Measurements from ENCODE around the gene OR10H4.

The OR10H4 gene

GRCh38 chr19:15935167-15935702 is 13.6 kb upstream of the OR10H4 start:
- TF ChIP-seq GATA2 (IDR thresholded peaks at IDR 0.05; ENCODE audit: low read depth, low read length), result no peak
- no peak for TF ChIP-seq GATA3 (IDR thresholded peaks at IDR 0.05; ENCODE audit: low read depth, low read length)

- TF ChIP-seq GATA2 (IDR thresholded peaks at IDR 0.05; ENCODE audit: low read depth, low read length) (no peak), GATA3 (IDR thresholded peaks at IDR 0.05; ENCODE audit: low read depth, low read length) (no peak)
Observed at GRCh38 chr19:15936173-15936572, 12.6 kb upstream of the OR10H4 start.

GRCh38 chr19:15936950-15937349 is 11.9 kb upstream of the OR10H4 start:
- TF ChIP-seq GATA3 (IDR thresholded peaks at IDR 0.05; ENCODE audit: low read depth, low read length) (no peak), GATA2 (IDR thresholded peaks at IDR 0.05; ENCODE audit: low read depth, low read length) (no peak)

GRCh38 chr19:15937771-15938170 is 11.0 kb upstream of the OR10H4 start:
- TF ChIP-seq GATA3 (IDR thresholded peaks at IDR 0.05; ENCODE audit: low read depth, low read length) (no peak), GATA2 (IDR thresholded peaks at IDR 0.05; ENCODE audit: low read depth, low read length) (no peak)

GRCh38 chr19:15944401-15944800 is 4.4 kb upstream of the OR10H4 start:
- TF ChIP-seq GATA2 (IDR thresholded peaks at IDR 0.05; ENCODE audit: low read depth, low read length), result no peak
- TF ChIP-seq GATA3 (IDR thresholded peaks at IDR 0.05; ENCODE audit: low read depth, low read length), result no peak

GRCh38 chr19:15945301-15945700 is 3.5 kb upstream of the OR10H4 start:
- TF ChIP-seq GATA3 (IDR thresholded peaks at IDR 0.05; ENCODE audit: low read depth, low read length) (no peak), GATA2 (IDR thresholded peaks at IDR 0.05; ENCODE audit: low read depth, low read length) (no peak)

GRCh38 chr19:15954820-15955219 is 6.0 kb downstream of the OR10H4 start:
- TF ChIP-seq GATA2 (IDR thresholded peaks at IDR 0.05; ENCODE audit: low read depth, low read length) (no peak), GATA3 (IDR thresholded peaks at IDR 0.05; ENCODE audit: low read depth, low read length) (no peak)

GRCh38 chr19:15962319-15962718 is 13.5 kb downstream of the OR10H4 start:
- TF ChIP-seq GATA3 (IDR thresholded peaks at IDR 0.05; ENCODE audit: low read depth, low read length), result no peak

GRCh38 chr19:15964231-15964630 is 15.4 kb downstream of the OR10H4 start:
- no peak for TF ChIP-seq GATA3 (IDR thresholded peaks at IDR 0.05; ENCODE audit: low read depth, low read length)
- TF ChIP-seq GATA2 (IDR thresholded peaks at IDR 0.05; ENCODE audit: low read depth, low read length), result no peak

GRCh38 chr19:15971224-15971780 is 22.5 kb downstream of the OR10H4 start:
- TF ChIP-seq GATA3 (IDR thresholded peaks at IDR 0.05; ENCODE audit: low read depth, low read length) (no peak), GATA2 (IDR thresholded peaks at IDR 0.05; ENCODE audit: low read depth, low read length) (no peak)

- TF ChIP-seq GATA2 (IDR thresholded peaks at IDR 0.05; ENCODE audit: low read depth, low read length) (no peak), GATA3 (IDR thresholded peaks at IDR 0.05; ENCODE audit: low read depth, low read length) (no peak)
Observed at GRCh38 chr19:15974856-15975255, 26.0 kb downstream of the OR10H4 start.

GRCh38 chr19:15976836-15977689 is 28.3 kb downstream of the OR10H4 start:
- no peak for TF ChIP-seq GATA2 (IDR thresholded peaks at IDR 0.05; ENCODE audit: low read depth, low read length)
- no peak for TF ChIP-seq GATA3 (IDR thresholded peaks at IDR 0.05; ENCODE audit: low read depth, low read length)

- TF ChIP-seq GATA2 (IDR thresholded peaks at IDR 0.05; ENCODE audit: low read depth, low read length), result no peak
- TF ChIP-seq GATA3 (IDR thresholded peaks at IDR 0.05; ENCODE audit: low read depth, low read length), result no peak
Observed at GRCh38 chr19:15977690-15978089, 28.9 kb downstream of the OR10H4 start.

- no peak for TF ChIP-seq GATA2 (IDR thresholded peaks at IDR 0.05; ENCODE audit: low read depth, low read length)
- no peak for TF ChIP-seq GATA3 (IDR thresholded peaks at IDR 0.05; ENCODE audit: low read depth, low read length)
Observed at GRCh38 chr19:15979293-15979692, 30.5 kb downstream of the OR10H4 start.

GRCh38 chr19:15986701-15987100 is 37.9 kb downstream of the OR10H4 start:
- TF ChIP-seq GATA3 (IDR thresholded peaks at IDR 0.05; ENCODE audit: low read depth, low read length) (no peak), GATA2 (IDR thresholded peaks at IDR 0.05; ENCODE audit: low read depth, low read length) (no peak)
